Lung (tissue), 12 donors: ENCODE results near the gene TMEM123. TPM values are rescaled to one million over a fixed set of nuclear protein-coding genes. Genes with fewer than 3 reads are reported as not detected.

Experiments used
- ATAC-seq: fragments of 200-7000 bp; cut with Tn5 transposase; one replicate; pipeline ENCODE4 v1.9.1; 2020; ENCODE audit warnings: moderate number of reproducible peaks; ENCODE audit not compliant: insufficient read depth, low FRiP score
- DNase-seq, 3 donors: peaks; one replicate each; pipeline ENCODE4 v3.0.0-alpha.2; 2013 to 2017
- H3K27ac ChIP-seq, 2 donors: one replicate each; pipeline ENCODE4 v1.5.1; 2013; ENCODE audit warnings: mild to moderate bottlenecking in 2 of 2, moderate library complexity in 2 of 2, control low read depth in 1 of 2, inconsistent platforms in 1 of 2, low read depth in 1 of 2, low read length in 1 of 2
- H3K27me3 ChIP-seq, 3 donors: one replicate each; pipeline ENCODE4 v1.5.1; 2013; ENCODE audit warnings: low read length in 2 of 3; ENCODE audit not compliant: control insufficient read depth in 3 of 3, insufficient read depth in 3 of 3
- H3K36me3 ChIP-seq, 4 donors: one replicate each; pipeline ENCODE4 v1.5.1; 2013; ENCODE audit warnings: low read length in 4 of 4, mild to moderate bottlenecking in 1 of 4, moderate library complexity in 1 of 4; ENCODE audit not compliant: control insufficient read depth in 4 of 4, insufficient read depth in 4 of 4
- H3K4me1 ChIP-seq, 5 donors: one replicate each; pipeline ENCODE4 v1.5.1; 2013; ENCODE audit warnings: low read length in 5 of 5, mild to moderate bottlenecking in 2 of 5, moderate library complexity in 1 of 5; ENCODE audit not compliant: control insufficient read depth in 5 of 5, insufficient read depth in 5 of 5
- H3K4me3 ChIP-seq: one replicate; pipeline ENCODE4 v1.5.1; 2013; ENCODE audit warnings: mild to moderate bottlenecking, control low read depth, moderate library complexity
- H3K9ac ChIP-seq, 2 donors: one replicate each; pipeline ENCODE4 v1.5.1; 2013; ENCODE audit warnings: low read length in 2 of 2, control low read depth in 1 of 2; ENCODE audit not compliant: insufficient read depth in 1 of 2
- H3K9me3 ChIP-seq, 4 donors: one replicate each; pipeline ENCODE4 v1.5.1; 2013; ENCODE audit warnings: low read length in 3 of 4, mild to moderate bottlenecking in 1 of 4, moderate library complexity in 1 of 4; ENCODE audit not compliant: control insufficient read depth in 4 of 4, insufficient read depth in 3 of 4
- CTCF ChIP-seq: IDR thresholded peaks from 2 replicates; pipeline ENCODE4 v1.5.1; 2012; ENCODE audit warnings: mild to moderate bottlenecking; ENCODE audit errors: control extremely low read depth, extremely low read depth
- WGBS, 2 donors: extraction: QIAGEN DNeasy Blood & Tissue Kit; methylation state at CpG; one replicate each; pipeline ENCODE4 v1.1.7; 2013; 5-methylcytosine and 5-hydroxymethylcytosine counted together
- polyA plus RNA-seq, 2 donors: library from polyadenylated mRNA; stranded (reverse); fragments of 200-250 nt; gene quantifications; one replicate each; pipeline ENCODE4 v1.2.1, GENCODE V29; 2013
- total RNA-seq, 2 donors: library from RNA; depleted of rRNA in 1 of 2; stranded (reverse); fragments of >200 nt in 1 of 2; gene quantifications; one replicate each; pipeline ENCODE4 v1.2.1, GENCODE V29; 2014 to 2021
- donor health status: control.
- donor health status: control.
- donor health status: Bipolar disorder and iron deficiency.
- donor health status: healthy.
- donor health status: DM: yes; HTN: yes; CAD: no.

TMEM123 gene
- total and polyA plus RNA-seq, 4 donors: 53.6 to 245 (median 100) TPM

DNA sequence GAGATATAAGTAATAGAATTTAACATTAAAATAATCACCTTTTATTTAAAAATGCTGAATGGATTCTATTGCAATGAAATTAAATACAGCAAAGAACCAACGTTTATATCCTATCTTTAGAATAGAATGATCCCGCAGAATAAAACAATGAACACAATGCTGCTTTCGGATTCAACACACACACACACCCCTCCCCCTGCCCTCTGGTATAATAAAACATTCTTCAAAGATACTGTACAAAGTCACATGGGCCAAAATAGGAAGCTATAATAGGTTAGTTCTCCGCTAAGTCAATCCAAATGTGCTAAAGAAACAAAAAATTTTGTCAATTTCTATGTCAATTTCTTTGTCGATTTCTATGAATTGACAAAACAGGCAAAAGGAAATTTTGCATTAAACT lies 47.1 kb downstream of the TMEM123 start:
- Histone ChIP-seq H3K36me3 (peaks cover 5 to 39% (median 9%) of the 10 kb centered on the region in 4 donors), H3K27me3 (no peaks in the 10 kb centered on the region), H3K4me3 (no peak overlapping the region), H3K9ac (no peak overlapping the region), H3K27ac (no peak overlapping the region), H3K4me1 (peaks cover 0 to 8% (median 4%) of the 10 kb centered on the region in 5 donors), H3K9me3 (no peaks in the 10 kb centered on the region)
- no peak for TF ChIP-seq CTCF
- 83 to 85% methylated on average over 5 of the region's 5 CpGs for WGBS, 2 donors
- ATAC-seq (no peak), DNase-seq (no peak)

- Histone ChIP-seq H3K9ac (no peak overlapping the region), H3K4me1 (peaks cover 0 to 6% (median 0%) of the 10 kb centered on the region in 5 donors), H3K27ac (no peak overlapping the region), H3K27me3 (no peaks in the 10 kb centered on the region), H3K36me3 (peaks cover 4 to 33% (median 9%) of the 10 kb centered on the region in 4 donors), H3K9me3 (no peaks in the 10 kb centered on the region), H3K4me3 (no peak overlapping the region)
- DNase-seq: no peak
- ATAC-seq: no peak
- no peak for TF ChIP-seq CTCF
Measured at GRCh38 chr11:102402548-102402947, 50.0 kb downstream of the TMEM123 start.

- Histone ChIP-seq H3K9ac (no peak overlapping the region), H3K9me3 (no peaks in the 10 kb centered on the region), H3K36me3 (peaks cover 4 to 34% (median 8%) of the 10 kb centered on the region in 4 donors), H3K4me3 (no peak overlapping the region), H3K4me1 (peaks cover 0 to 5% (median 0%) of the 10 kb centered on the region in 5 donors), H3K27me3 (no peaks in the 10 kb centered on the region), H3K27ac (no peak overlapping the region)
- no peak for TF ChIP-seq CTCF
- ATAC-seq: no peak
- WGBS, 2 donors: 93 to 97% methylated on average over 3 of the region's 3 CpGs
- DNase-seq: no peak
Measured at GRCh38 chr11:102401905-102402304, 50.7 kb downstream of the TMEM123 start.

GRCh38 chr11:102400603-102401002 lies 52.0 kb downstream of the TMEM123 start:
- peaks cover 4 to 33% (median 7%) of the 10 kb centered on the region in 4 donors for H3K36me3 ChIP-seq
- WGBS, 2 donors: 94 to 96% methylated on average over 5 of the region's 5 CpGs
- no peak overlapping the region for H3K9ac ChIP-seq
- peaks cover 0 to 2% (median 0%) of the 10 kb centered on the region in 5 donors for H3K4me1 ChIP-seq
- H3K9me3 ChIP-seq: no peaks in the 10 kb centered on the region
- DNase-seq (no peak), ATAC-seq (no peak)
- no peak for TF ChIP-seq CTCF
- H3K27me3 ChIP-seq: no peaks in the 10 kb centered on the region
- H3K4me3 ChIP-seq: no peak overlapping the region
- no peak overlapping the region for H3K27ac ChIP-seq
